IMR-90 (cell line): Measurements from ENCODE around the gene MTIF3. TPM values are rescaled to one million over a fixed set of nuclear protein-coding genes. Genes with fewer than 3 reads are reported as not detected.

Experiments
- ATAC-seq: fragments of 200-7000 bp; cut with Tn5 transposase; 2 replicates; pipeline ENCODE4 v1.9.1; 2020; ENCODE audit warnings: low read depth, mild to moderate bottlenecking, moderate library complexity
- BruUV-seq: library from RNA; stranded (reverse); fragments of 400-500 nt; replicated peaks from 2 replicates; lab custom pipeline; 2021; lab: Mats Ljungman, UMichigan
- CTCF ChIA-PET: fragments of 300-600 bp; formaldehyde crosslinking; extraction: SDS; loops from one replicate; lab custom pipeline; 2021; ENCODE audit warnings: antibody characterized with exemption; lab: Yijun Ruan, JAX
- POLR2A ChIA-PET: fragments of 300-600 bp; sonication (Branson Sonifier 250); formaldehyde crosslinking; loops from one replicate; lab custom pipeline; 2022; ENCODE audit warnings: antibody characterized with exemption; ENCODE audit not compliant: unreplicated experiment; lab: Charles Lee
- DNase-seq: peaks from one replicate; pipeline ENCODE4 v3.0.0; 2013
- H2AFZ ChIP-seq: replicated peaks from 2 replicates; pipeline ENCODE3; 2013; ENCODE audit warnings: low read length, mild to moderate bottlenecking; ENCODE audit not compliant: poor library complexity
- H2AK5ac ChIP-seq: 2 replicates; pipeline ENCODE4 v1.6.1; 2013; ENCODE audit warnings: low read depth, low read length, inconsistent platforms
- H2AK9ac ChIP-seq: replicated peaks from 2 replicates; pipeline ENCODE3; 2013; ENCODE audit warnings: mild to moderate bottlenecking, low read depth, low read length, moderate library complexity; ENCODE audit not compliant: poor library complexity
- H2BK120ac ChIP-seq: 2 replicates; pipeline ENCODE4 v1.6.1; 2013; ENCODE audit warnings: low read depth, low read length, inconsistent platforms
- H2BK15ac ChIP-seq: 3 replicates; pipeline ENCODE4 v1.6.1; 2013; ENCODE audit warnings: low read depth, low read length, inconsistent platforms
- H2BK20ac ChIP-seq: 2 replicates; pipeline ENCODE4 v1.6.1; 2013; ENCODE audit warnings: low read depth, mild to moderate bottlenecking, inconsistent platforms, low read length, moderate library complexity
- H2BK5ac ChIP-seq: 2 replicates; pipeline ENCODE4 v1.6.1; 2013; ENCODE audit warnings: mild to moderate bottlenecking, low read depth, low read length, inconsistent platforms; ENCODE audit not compliant: poor library complexity, severe bottlenecking
- H3K14ac ChIP-seq: replicated peaks from 2 replicates; pipeline ENCODE4 v1.6.1; 2013; ENCODE audit warnings: low read depth, low read length, inconsistent platforms
- H3K18ac ChIP-seq: 2 replicates; pipeline ENCODE4 v1.6.1; 2013; ENCODE audit warnings: low read depth, low read length, control low read depth
- H3K23ac ChIP-seq: 2 replicates; pipeline ENCODE4 v1.6.1; 2013; ENCODE audit warnings: low read depth, low read length, inconsistent platforms
- H3K27ac ChIP-seq: 2 replicates; pipeline ENCODE4 v1.5.1; 2013; ENCODE audit warnings: mild to moderate bottlenecking, control low read depth, low read length; ENCODE audit not compliant: insufficient read depth
- H3K27me3 ChIP-seq: 2 replicates; pipeline ENCODE4 v1.6.1; 2013; ENCODE audit warnings: low read length; ENCODE audit not compliant: control insufficient read depth, insufficient read depth
- H3K36me3 ChIP-seq: 2 replicates; pipeline ENCODE4 v1.6.1; 2013; ENCODE audit warnings: low read length, mixed read lengths; ENCODE audit not compliant: control insufficient read depth, insufficient read depth
- H3K4ac ChIP-seq: 2 replicates; pipeline ENCODE4 v1.6.1; 2013; ENCODE audit warnings: low read depth, low read length, inconsistent platforms
- H3K4me1 ChIP-seq: 2 replicates; pipeline ENCODE4 v1.6.1; 2013; ENCODE audit warnings: low read length, mixed read lengths; ENCODE audit not compliant: control insufficient read depth, insufficient read depth
- H3K4me2 ChIP-seq: 2 replicates; pipeline ENCODE4 v1.6.1; 2013; ENCODE audit warnings: low read depth, mild to moderate bottlenecking, control low read depth, low read length, moderate library complexity
- H3K4me3 ChIP-seq: 2 replicates; pipeline ENCODE4 v1.5.1; 2013; ENCODE audit warnings: low read depth, mild to moderate bottlenecking, control low read depth, low read length, moderate library complexity; ENCODE audit not compliant: insufficient read depth
- H3K56ac ChIP-seq: 2 replicates; pipeline ENCODE4 v1.6.1; 2013; ENCODE audit warnings: low read length, inconsistent platforms; ENCODE audit not compliant: insufficient read depth; ENCODE audit errors: extremely low read depth
- H3K79me1 ChIP-seq, 2 experiments: 2 replicates each; pipeline ENCODE4 v1.6.1; 2013; ENCODE audit warnings: low read length in 2 of 2, inconsistent platforms in 1 of 2, low read depth in 1 of 2
- H3K9ac ChIP-seq: 2 replicates; pipeline ENCODE4 v1.6.1; 2013; ENCODE audit warnings: low read depth, low read length, control low read depth
- H3K9me1 ChIP-seq: 2 replicates; pipeline ENCODE4 v1.6.1; 2013; ENCODE audit warnings: low read length, inconsistent platforms; ENCODE audit not compliant: insufficient read depth
- H3K9me3 ChIP-seq: 2 replicates; pipeline ENCODE4 v1.6.1; 2013; ENCODE audit warnings: low read length; ENCODE audit not compliant: control insufficient read depth, insufficient read depth
- H4K20me1 ChIP-seq: 2 replicates; pipeline ENCODE4 v1.6.1; 2013; ENCODE audit warnings: low read length, inconsistent platforms; ENCODE audit not compliant: insufficient read depth
- H4K5ac ChIP-seq: 2 replicates; pipeline ENCODE4 v1.6.1; 2013; ENCODE audit warnings: mild to moderate bottlenecking, low read depth, low read length, control low read depth
- H4K8ac ChIP-seq, 2 experiments: 2 replicates each; pipeline ENCODE4 v1.6.1; 2013; ENCODE audit warnings: low read depth in 2 of 2, low read length in 2 of 2, control low read depth in 1 of 2, inconsistent platforms in 1 of 2
- H4K91ac ChIP-seq: 2 replicates; pipeline ENCODE4 v1.6.1; 2013; ENCODE audit warnings: low read depth, low read length, inconsistent platforms; ENCODE audit not compliant: insufficient read depth
- BHLHE40 ChIP-seq: fragments of 150-350 bp; IDR thresholded peaks from 2 replicates; pipeline ENCODE4 v1.6.1; 2016; ENCODE audit warnings: mild to moderate bottlenecking, low read depth, low read length
- CEBPB ChIP-seq: IDR thresholded peaks from 2 replicates; pipeline ENCODE4 v1.6.1; 2012; ENCODE audit warnings: low read depth, low read length, improper control_type of control experiment
- CHD1 ChIP-seq: IDR thresholded peaks from 2 replicates; pipeline ENCODE4 v1.6.1; 2012; ENCODE audit warnings: low read depth, low read length, improper control_type of control experiment
- ELK1 ChIP-seq: fragments of 150-350 bp; IDR thresholded peaks from 2 replicates; pipeline ENCODE4 v1.6.1; 2016; ENCODE audit warnings: low read depth, mild to moderate bottlenecking, low read length, moderate library complexity, borderline replicate concordance
- FOS ChIP-seq: fragments of 150-350 bp; IDR thresholded peaks from 2 replicates; pipeline ENCODE4 v1.6.1; 2016; ENCODE audit warnings: low read depth, low read length
- MAFK ChIP-seq: IDR thresholded peaks from 2 replicates; pipeline ENCODE4 v1.6.1; 2012; ENCODE audit warnings: low read depth, low read length, improper control_type of control experiment
- MXI1 ChIP-seq: IDR thresholded peaks from 2 replicates; pipeline ENCODE4 v1.6.1; 2012; ENCODE audit warnings: low read depth, mild to moderate bottlenecking, low read length, moderate library complexity, borderline replicate concordance
- NFE2L2 ChIP-seq: fragments of 150-350 bp; IDR thresholded peaks from 2 replicates; pipeline ENCODE4 v1.6.1; 2016; ENCODE audit warnings: low read depth, mild to moderate bottlenecking, low read length
- POLR2A ChIP-seq: IDR thresholded peaks from 2 replicates; pipeline ENCODE4 v1.6.1; 2012; ENCODE audit warnings: mild to moderate bottlenecking, low read depth, low read length
- RAD21 ChIP-seq: IDR thresholded peaks from 2 replicates; pipeline ENCODE4 v1.6.1; 2012; ENCODE audit warnings: low read length, improper control_type of control experiment
- RCOR1 ChIP-seq: IDR thresholded peaks from 2 replicates; pipeline ENCODE4 v1.6.1; 2012; ENCODE audit warnings: mild to moderate bottlenecking, low read length, improper control_type of control experiment; ENCODE audit not compliant: insufficient replicate concordance
- RFX5 ChIP-seq: IDR thresholded peaks from 2 replicates; pipeline ENCODE4 v1.8.0; 2012; ENCODE audit warnings: low read depth, mild to moderate bottlenecking, low read length, moderate library complexity
- SMC3 ChIP-seq: fragments of 150-350 bp; IDR thresholded peaks from 2 replicates; pipeline ENCODE4 v1.6.1; 2016; ENCODE audit warnings: low read depth, mild to moderate bottlenecking, antibody characterized with exemption, low read length, moderate library complexity
- USF2 ChIP-seq: fragments of 150-350 bp; IDR thresholded peaks from 2 replicates; pipeline ENCODE4 v1.6.1; 2017; ENCODE audit warnings: mild to moderate bottlenecking, antibody characterized with exemption, low read length, low read depth
- WGBS, 2 experiments: methylation state at CpG; one replicate each; pipeline versions ENCODE4 v1.1.5 to v1.1.7; 2013; ENCODE audit warnings: missing lambda C conversion rate in 2 of 2; ENCODE audit not compliant: insufficient read length in 1 of 2; ENCODE audit errors: extremely low coverage in 2 of 2; 5-methylcytosine and 5-hydroxymethylcytosine counted together
- dilution Hi-C: fragments of 300-500 bp; cut with HindIII; formaldehyde crosslinking; loops from one replicate; pipeline ENCODE4 v1.14.3; 2018; ENCODE audit warnings: low sequenced_read_pairs; ENCODE audit not compliant: unreplicated experiment
- in situ Hi-C: fragments of 300-500 bp; cut with MboI; formaldehyde crosslinking; loops from 3 replicates; pipeline ENCODE4 v1.14.3; 2019; ENCODE audit warnings: low sequenced_read_pairs, inconsistent platforms, mixed read lengths
- intact Hi-C: fragments of 100-400 bp; cut with micrococcal nuclease; formaldehyde crosslinking; loops from 2 replicates; pipeline ENCODE4 v1.10.0; 2022
- polyA plus RNA-seq, 3 experiments: library from polyadenylated mRNA; depleted of rRNA; stranded (reverse); fragments of >200 nt; gene quantifications; 2 replicates each; pipeline ENCODE4 v1.2.3, GENCODE V29; 2012; ENCODE audit warnings: low replicate concordance in 1 of 3
- total RNA-seq: library from RNA; depleted of rRNA; stranded (reverse); fragments of >200 nt; gene quantifications from 2 replicates; pipeline ENCODE4 v1.2.3, GENCODE V29; 2012

MTIF3 gene
- total and polyA plus RNA-seq, 2 of the 4 experiments (the other 2 are of a cell fraction) = 31.7 to 41.0 TPM

GRCh38 chr13:27427641-27428040 lies 22.7 kb downstream of the MTIF3 start:
- ATAC-seq (no peak), DNase-seq (no peak)
- Histone ChIP-seq H3K27me3 (no peaks in the 10 kb centered on the region; the same call in 1 of the 2 replicates), H2BK120ac (no peak overlapping the region), H2BK20ac (no peak overlapping the region), H2AK9ac (no peak overlapping the region), H4K20me1 (no peaks in the 10 kb centered on the region), H3K9ac (no peak overlapping the region), H2AK5ac (no peak overlapping the region), H3K4me2 (no peak overlapping the region), H2AFZ (no peak overlapping the region), H3K23ac (no peak overlapping the region), H4K91ac (no peak overlapping the region), H3K27ac (no peak overlapping the region), H4K8ac (no peak overlapping the region), H3K14ac (no peak overlapping the region), H3K79me1 (peaks cover 23 to 45% of the 10 kb centered on the region in 2 experiments), H4K5ac (no peak overlapping the region), H2BK15ac (no peak overlapping the region), H3K36me3 (peaks cover 15% of the 10 kb centered on the region), H3K4me3 (no peak overlapping the region), H3K9me3 (no peaks in the 10 kb centered on the region), H3K56ac (no peak overlapping the region), H2BK5ac (no peak overlapping the region), H3K18ac (no peak overlapping the region), H3K9me1 (peaks cover 23% of the 10 kb centered on the region), H3K4ac (no peak overlapping the region), H3K4me1 (peaks cover 15% of the 10 kb centered on the region)
- dilution Hi-C loops = no loop called here
- ChIA-PET POLR2A (no interaction called here), CTCF (interaction anchor here (1.9 kb wide), 1 partner anchor 65 kb away, joined by 6 read pairs; no protein-coding TSS in a partner anchor)
- TF ChIP-seq SMC3 (no peak), NFE2L2 (no peak), MAFK (no peak), ELK1 (no peak), RCOR1 (no peak), FOS (no peak), MXI1 (no peak), CEBPB (no peak), RFX5 (no peak), USF2 (no peak), RAD21 (no peak), POLR2A (no peak), CHD1 (no peak), BHLHE40 (no peak)
- no CpG with 5 or more reads among the region's 2 CpGs for WGBS, 2 experiments
- BruUV-seq = no TSS peak
- in situ Hi-C loops = no loop called here
- intact Hi-C loops = loop anchor here (2.0 to 10.0 kb wide), 2 partner anchors 53 to 443 kb away; no protein-coding TSS in a partner anchor
